HEK293 (cell line): ENCODE measurements around the gene TSHR.

Experiments
- CTCF ChIA-PET: fragments of 350-600 bp; formaldehyde crosslinking; extraction: SDS; loops from one replicate; lab custom pipeline; 2021; ENCODE audit warnings: antibody characterized with exemption; lab: Yijun Ruan, JAX
- POLR2A ChIA-PET: fragments of 300-600 bp; formaldehyde crosslinking; extraction: SDS; loops from one replicate; lab custom pipeline; 2020; ENCODE audit warnings: antibody characterized with exemption, inconsistent platforms; lab: Yijun Ruan, JAX
- H3K27ac ChIP-seq: fragments of 200-500 bp; sonication (Bioruptor generic); 2 replicates; pipeline ENCODE4 v1.5.1; 2014; ENCODE audit warnings: low read depth, low read length, control low read depth, inconsistent platforms; ENCODE audit errors: extremely low read depth
- H3K36me3 ChIP-seq, 2 experiments: fragments of 200-500 bp in 1 of 2; sonication (Bioruptor generic) in 1 of 2; 1 replicate in 1 of 2; 2 replicates in 1 of 2; pipeline ENCODE4 v1.5.1; 2014 to 2017; ENCODE audit warnings: inconsistent platforms in 2 of 2, low read length in 2 of 2; ENCODE audit not compliant: control insufficient read depth in 2 of 2, insufficient read depth in 1 of 2
- H3K4me1 ChIP-seq: fragments of 200-500 bp; sonication (Bioruptor generic); 2 replicates; pipeline ENCODE4 v1.5.1; 2014; ENCODE audit warnings: mild to moderate bottlenecking, low read length, inconsistent platforms; ENCODE audit not compliant: control insufficient read depth, insufficient read depth
- H3K4me3 ChIP-seq: 2 replicates; pipeline ENCODE4 v1.5.1; 2011; ENCODE audit warnings: low read depth, mild to moderate bottlenecking, control low read depth, low read length, moderate library complexity
- H3K9me3 ChIP-seq: fragments of 200-500 bp; sonication (Bioruptor generic); 2 replicates; pipeline ENCODE4 v1.5.1; 2014; ENCODE audit warnings: low read depth, low read length, inconsistent platforms; ENCODE audit not compliant: control insufficient read depth, insufficient read depth
- ATF2 ChIP-seq: fragments of 450-650 bp; formaldehyde crosslinking; IDR thresholded peaks from 2 replicates; pipeline ENCODE4 v1.5.1; 2016; ENCODE audit warnings: missing biosample characterization, missing genetic modification characterization, low read depth
- INSM2 ChIP-seq: fragments of 450-650 bp; formaldehyde crosslinking; IDR thresholded peaks from 2 replicates; pipeline ENCODE4 v1.5.1; 2016; ENCODE audit warnings: missing biosample characterization, missing genetic modification characterization
- KLF16 ChIP-seq: fragments of 450-650 bp; formaldehyde crosslinking; IDR thresholded peaks from 2 replicates; pipeline ENCODE4 v1.5.1; 2017; ENCODE audit warnings: missing biosample characterization, missing genetic modification characterization
- PRDM6 ChIP-seq: fragments of 450-650 bp; formaldehyde crosslinking; IDR thresholded peaks from 2 replicates; pipeline ENCODE4 v1.5.1; 2017; ENCODE audit warnings: missing biosample characterization, missing genetic modification characterization
- ZBTB17 ChIP-seq: fragments of 450-650 bp; formaldehyde crosslinking; IDR thresholded peaks from 2 replicates; pipeline ENCODE4 v1.5.1; 2016; ENCODE audit warnings: missing biosample characterization, missing genetic modification characterization
- ZBTB21 ChIP-seq: fragments of 450-650 bp; formaldehyde crosslinking; IDR thresholded peaks from 2 replicates; pipeline ENCODE4 v1.5.1; 2017; ENCODE audit warnings: missing biosample characterization, missing genetic modification characterization
- ZBTB48 ChIP-seq: fragments of 450-650 bp; formaldehyde crosslinking; IDR thresholded peaks from 2 replicates; pipeline ENCODE4 v1.5.1; 2016; ENCODE audit warnings: missing biosample characterization, missing genetic modification characterization
- ZNF184 ChIP-seq: fragments of 450-650 bp; IDR thresholded peaks from 2 replicates; pipeline ENCODE4 v1.5.1; 2018; ENCODE audit warnings: missing biosample characterization, mild to moderate bottlenecking, missing genetic modification characterization
- ZNF214 ChIP-seq: fragments of 450-650 bp; formaldehyde crosslinking; IDR thresholded peaks from 2 replicates; pipeline ENCODE4 v1.5.1; 2017; ENCODE audit warnings: missing biosample characterization, mild to moderate bottlenecking, missing genetic modification characterization, borderline replicate concordance
- ZNF23 ChIP-seq: fragments of 450-650 bp; formaldehyde crosslinking; IDR thresholded peaks from 2 replicates; pipeline ENCODE4 v1.5.1; 2016; ENCODE audit warnings: missing biosample characterization, missing genetic modification characterization, borderline replicate concordance
- ZNF292 ChIP-seq: fragments of 450-650 bp; formaldehyde crosslinking; IDR thresholded peaks from 2 replicates; pipeline ENCODE4 v1.5.1; 2016; ENCODE audit warnings: low read depth, missing biosample characterization, missing genetic modification characterization, borderline replicate concordance
- ZNF350 ChIP-seq: fragments of 450-650 bp; formaldehyde crosslinking; IDR thresholded peaks from 2 replicates; pipeline ENCODE4 v1.5.0; 2017; ENCODE audit warnings: missing biosample characterization, mild to moderate bottlenecking, missing genetic modification characterization
- ZNF366 ChIP-seq: fragments of 450-650 bp; formaldehyde crosslinking; conservative IDR thresholded peaks from 2 replicates; pipeline ENCODE4 v1.5.1; 2016; ENCODE audit warnings: missing biosample characterization, missing genetic modification characterization
- ZNF530 ChIP-seq: fragments of 450-650 bp; formaldehyde crosslinking; IDR thresholded peaks from 2 replicates; pipeline ENCODE4 v1.5.1; 2016; ENCODE audit warnings: low read depth, missing biosample characterization, missing genetic modification characterization
- ZNF596 ChIP-seq: fragments of 450-650 bp; IDR thresholded peaks from 2 replicates; pipeline ENCODE4 v1.5.0; 2018; ENCODE audit warnings: missing biosample characterization, mild to moderate bottlenecking, missing genetic modification characterization, moderate library complexity
- ZNF701 ChIP-seq: fragments of 450-650 bp; formaldehyde crosslinking; IDR thresholded peaks from 2 replicates; pipeline ENCODE4 v1.5.1; 2016; ENCODE audit warnings: missing biosample characterization, missing genetic modification characterization
- ZNF76 ChIP-seq: fragments of 450-650 bp; formaldehyde crosslinking; IDR thresholded peaks from 2 replicates; pipeline ENCODE4; 2016; ENCODE audit warnings: low read depth, missing biosample characterization, missing genetic modification characterization, borderline replicate concordance
- ZNF843 ChIP-seq: fragments of 450-650 bp; formaldehyde crosslinking; IDR thresholded peaks from 2 replicates; pipeline ENCODE4 v1.5.1; 2016; ENCODE audit warnings: missing biosample characterization, missing genetic modification characterization
- ZSCAN23 ChIP-seq: fragments of 450-650 bp; formaldehyde crosslinking; IDR thresholded peaks from 2 replicates; pipeline ENCODE4 v1.5.1; 2016; ENCODE audit warnings: missing biosample characterization, missing genetic modification characterization
- ZXDB ChIP-seq: fragments of 450-650 bp; formaldehyde crosslinking; IDR thresholded peaks from 2 replicates; pipeline ENCODE4 v1.5.1; 2016; ENCODE audit warnings: missing biosample characterization, missing genetic modification characterization
- TF ChIP-seq, protein P1 (sequence below): fragments of 450-650 bp; formaldehyde crosslinking; IDR thresholded peaks from 2 replicates; pipeline ENCODE4 v1.5.1; 2016; ENCODE audit warnings: missing biosample characterization, missing genetic modification characterization
- TF ChIP-seq, protein P2 (sequence below): fragments of 450-650 bp; formaldehyde crosslinking; IDR thresholded peaks from 2 replicates; pipeline ENCODE4 v1.5.1; 2016; ENCODE audit warnings: missing biosample characterization, missing genetic modification characterization, borderline replicate concordance
- TF ChIP-seq, protein P3 (sequence below): fragments of 450-650 bp; formaldehyde crosslinking; IDR thresholded peaks from 2 replicates; pipeline ENCODE4 v1.5.1; 2016; ENCODE audit warnings: missing biosample characterization, missing genetic modification characterization

Gene TSHR

GRCh38 chr14:81176241-81176640 lies 220.8 kb downstream of the TSHR start:
- POLR2A ChIA-PET: interaction anchor here (0.6 kb wide), 1 partner anchor 142 kb away, joined by 3 read pairs; no protein-coding TSS in a partner anchor

GRCh38 chr14:81177225-81177624 lies 221.8 kb downstream of the TSHR start:
- CTCF ChIA-PET: interaction anchor here (0.7 to 1.6 kb wide), 2 partner anchors 14 kb away, joined by 3 to 6 read pairs; no protein-coding TSS in a partner anchor
- Histone ChIP-seq H3K9me3 (no peaks in the 10 kb centered on the region), H3K27ac (no peak overlapping the region), H3K4me1 (0 out of 2 replicates have a peak, but pooled peaks cover 2% of the 10 kb centered on the region), H3K36me3 (peaks cover 5% of the 10 kb centered on the region in 2 experiments; a peak in 2 of 3 replicates), H3K4me3 (no peak overlapping the region)
- TF ChIP-seq ZXDB (tag by site-specific recombination) (no peak), ATF2 (tag by site-specific recombination) (no peak), ZNF843 (no peak), ZNF366 (tag by site-specific recombination) (no peak), ZNF23 (tag by site-specific recombination) (no peak), ZBTB21 (tag by site-specific recombination) (no peak), ZNF292 (no peak), ZBTB17 (tag by site-specific recombination) (no peak), KLF16 (tag by site-specific recombination) (no peak), ZNF214 (tag by site-specific recombination) (no peak)
- TF ChIP-seq, protein P1, sequence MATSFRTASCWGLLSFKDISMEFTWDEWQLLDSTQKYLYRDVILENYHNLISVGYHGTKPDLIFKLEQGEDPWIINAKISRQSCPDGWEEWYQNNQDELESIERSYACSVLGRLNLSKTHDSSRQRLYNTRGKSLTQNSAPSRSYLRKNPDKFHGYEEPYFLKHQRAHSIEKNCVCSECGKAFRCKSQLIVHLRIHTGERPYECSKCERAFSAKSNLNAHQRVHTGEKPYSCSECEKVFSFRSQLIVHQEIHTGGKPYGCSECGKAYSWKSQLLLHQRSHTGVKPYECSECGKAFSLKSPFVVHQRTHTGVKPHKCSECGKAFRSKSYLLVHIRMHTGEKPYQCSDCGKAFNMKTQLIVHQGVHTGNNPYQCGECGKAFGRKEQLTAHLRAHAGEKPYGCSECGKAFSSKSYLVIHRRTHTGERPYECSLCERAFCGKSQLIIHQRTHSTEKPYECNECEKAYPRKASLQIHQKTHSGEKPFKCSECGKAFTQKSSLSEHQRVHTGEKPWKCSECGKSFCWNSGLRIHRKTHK (tag by site-specific recombination): no peak
- POLR2A ChIA-PET: no interaction called here

More at GRCh38 chr14:81176241-81176640, 220.8 kb downstream of the TSHR start:
- Histone ChIP-seq H3K4me3 (no peak overlapping the region), H3K9me3 (no peaks in the 10 kb centered on the region), H3K27ac (no peak overlapping the region), H3K4me1 (0 out of 2 replicates have a peak, but pooled peaks cover 2% of the 10 kb centered on the region), H3K36me3 (peaks cover 2 to 5% of the 10 kb centered on the region in 2 experiments; a peak in 2 of 3 replicates)
- CTCF ChIA-PET: interaction anchor here (0.7 to 1.6 kb wide), 2 partner anchors 13 to 91 kb away, joined by 3 to 6 read pairs; no protein-coding TSS in a partner anchor
- TF ChIP-seq ZNF701 (tag by site-specific recombination) (no peak), ZBTB48 (tag by site-specific recombination) (no peak), ZNF350 (tag by site-specific recombination) (no peak), ZNF366 (tag by site-specific recombination) (no peak), ZNF184 (tag by site-specific recombination) (no peak), ZSCAN23 (tag by site-specific recombination) (no peak), INSM2 (tag by site-specific recombination) (no peak), ZNF596 (tag by site-specific recombination) (no peak), ZNF530 (tag by site-specific recombination) (no peak), ZNF76 (no peak), PRDM6 (tag by site-specific recombination) (no peak)
- TF ChIP-seq, protein P2, sequence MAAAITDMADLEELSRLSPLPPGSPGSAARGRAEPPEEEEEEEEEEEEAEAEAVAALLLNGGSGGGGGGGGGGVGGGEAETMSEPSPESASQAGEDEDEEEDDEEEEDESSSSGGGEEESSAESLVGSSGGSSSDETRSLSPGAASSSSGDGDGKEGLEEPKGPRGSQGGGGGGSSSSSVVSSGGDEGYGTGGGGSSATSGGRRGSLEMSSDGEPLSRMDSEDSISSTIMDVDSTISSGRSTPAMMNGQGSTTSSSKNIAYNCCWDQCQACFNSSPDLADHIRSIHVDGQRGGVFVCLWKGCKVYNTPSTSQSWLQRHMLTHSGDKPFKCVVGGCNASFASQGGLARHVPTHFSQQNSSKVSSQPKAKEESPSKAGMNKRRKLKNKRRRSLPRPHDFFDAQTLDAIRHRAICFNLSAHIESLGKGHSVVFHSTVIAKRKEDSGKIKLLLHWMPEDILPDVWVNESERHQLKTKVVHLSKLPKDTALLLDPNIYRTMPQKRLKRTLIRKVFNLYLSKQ (tag by site-specific recombination): no peak
- TF ChIP-seq, protein P3, sequence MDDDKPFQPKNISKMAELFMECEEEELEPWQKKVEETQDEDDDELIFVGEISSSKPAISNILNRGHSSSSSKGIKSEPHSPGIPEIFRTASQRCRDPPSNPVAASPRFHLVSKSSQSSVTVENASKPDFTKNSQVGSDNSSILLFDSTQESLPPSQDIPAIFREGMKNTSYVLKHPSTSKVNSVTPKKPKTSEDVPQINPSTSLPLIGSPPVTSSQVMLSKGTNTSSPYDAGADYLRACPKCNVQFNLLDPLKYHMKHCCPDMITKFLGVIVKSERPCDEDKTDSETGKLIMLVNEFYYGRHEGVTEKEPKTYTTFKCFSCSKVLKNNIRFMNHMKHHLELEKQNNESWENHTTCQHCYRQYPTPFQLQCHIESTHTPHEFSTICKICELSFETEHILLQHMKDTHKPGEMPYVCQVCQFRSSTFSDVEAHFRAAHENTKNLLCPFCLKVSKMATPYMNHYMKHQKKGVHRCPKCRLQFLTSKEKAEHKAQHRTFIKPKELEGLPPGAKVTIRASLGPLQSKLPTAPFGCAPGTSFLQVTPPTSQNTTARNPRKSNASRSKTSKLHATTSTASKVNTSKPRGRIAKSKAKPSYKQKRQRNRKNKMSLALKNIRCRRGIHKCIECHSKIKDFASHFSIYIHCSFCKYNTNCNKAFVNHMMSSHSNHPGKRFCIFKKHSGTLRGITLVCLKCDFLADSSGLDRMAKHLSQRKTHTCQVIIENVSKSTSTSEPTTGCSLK: no peak
